ENCODE measurements around the gene TIGAR.

Gene TIGAR

GRCh38 chr12:4379405-4379804, 58.4 kb downstream of the TIGAR start, which contains the start of gene FGF23:
Gene FGF23 (minus strand): TSS chr12:4379712. CDS start chr12:4379582, 130 bp downstream.
- no peak for DNase-seq (ENCODE audit: low read depth)

- DNase-seq (ENCODE audit: low read depth) = no peak
Measured at GRCh38 chr12:4380332-4380731, 59.3 kb downstream of the TIGAR start.

- no peak for DNase-seq (ENCODE audit: low read depth)
Measured at GRCh38 chr12:4383304-4383865, 62.4 kb downstream of the TIGAR start.

GRCh38 chr12:4386801-4387200, 65.8 kb downstream of the TIGAR start:
- DNase-seq (ENCODE audit: low read depth) = no peak

GRCh38 chr12:4387607-4388006, 66.6 kb downstream of the TIGAR start:
- DNase-seq (ENCODE audit: low read depth) = no peak

- DNase-seq (ENCODE audit: low read depth) = no peak
Measured at GRCh38 chr12:4388032-4388431, 67.0 kb downstream of the TIGAR start.

- no peak for DNase-seq (ENCODE audit: low read depth)
Measured at GRCh38 chr12:4388662-4389061, 67.6 kb downstream of the TIGAR start.

- DNase-seq (ENCODE audit: low read depth) = no peak
Measured at GRCh38 chr12:4392223-4392742, 71.3 kb downstream of the TIGAR start.

GRCh38 chr12:4393211-4393610, 72.2 kb downstream of the TIGAR start:
- DNase-seq (ENCODE audit: low read depth) = no peak

GRCh38 chr12:4395818-4396217, 74.8 kb downstream of the TIGAR start:
- no peak for DNase-seq (ENCODE audit: low read depth)

- no peak for DNase-seq (ENCODE audit: low read depth)
Measured at GRCh38 chr12:4401117-4401516, 80.1 kb downstream of the TIGAR start.

GRCh38 chr12:4402996-4403395, 82.0 kb downstream of the TIGAR start:
- no peak for DNase-seq (ENCODE audit: low read depth)
